GM18951 (cell line): ENCODE measurements around the gene EFNA1.

ENCODE experiments used
- POLR2A ChIP-seq: IDR thresholded peaks from 4 replicates; pipeline ENCODE4 v1.6.1; 2011; ENCODE audit warnings: mild to moderate bottlenecking; ENCODE audit not compliant: insufficient read length, insufficient read depth; ENCODE audit errors: extremely low read depth
- in situ Hi-C: fragments of 300-500 bp; cut with MboI; formaldehyde crosslinking; loops from one replicate; pipeline ENCODE4 v1.12.0; 2022; ENCODE audit warnings: low sequenced_read_pairs, mixed read lengths, inconsistent platforms; ENCODE audit not compliant: unreplicated experiment

EFNA1 gene

DNA sequence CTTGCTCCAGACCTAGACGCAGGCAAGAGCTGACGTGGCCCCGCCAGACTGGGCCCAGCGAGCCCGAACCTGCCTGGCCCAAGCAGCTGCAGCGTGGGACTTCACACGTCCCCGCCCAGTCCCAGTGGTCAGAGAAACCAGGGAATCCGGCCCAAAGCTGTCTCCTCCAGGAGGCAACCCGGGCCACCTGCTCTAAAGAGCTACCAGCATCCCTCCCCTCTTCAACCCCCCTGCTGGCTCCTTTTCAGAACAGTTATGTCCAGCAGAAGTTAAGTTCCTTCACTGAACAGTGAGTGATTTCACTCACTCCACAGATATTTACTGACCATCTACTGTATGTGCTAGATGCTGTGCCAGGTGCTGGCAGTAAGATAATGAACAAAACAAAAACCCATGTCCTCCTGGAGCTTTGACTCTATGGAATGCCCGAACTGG, 2.1 kb upstream of the EFNA1 start:
- in situ Hi-C loops, result no loop called here
- no peak for TF ChIP-seq POLR2A

DNA sequence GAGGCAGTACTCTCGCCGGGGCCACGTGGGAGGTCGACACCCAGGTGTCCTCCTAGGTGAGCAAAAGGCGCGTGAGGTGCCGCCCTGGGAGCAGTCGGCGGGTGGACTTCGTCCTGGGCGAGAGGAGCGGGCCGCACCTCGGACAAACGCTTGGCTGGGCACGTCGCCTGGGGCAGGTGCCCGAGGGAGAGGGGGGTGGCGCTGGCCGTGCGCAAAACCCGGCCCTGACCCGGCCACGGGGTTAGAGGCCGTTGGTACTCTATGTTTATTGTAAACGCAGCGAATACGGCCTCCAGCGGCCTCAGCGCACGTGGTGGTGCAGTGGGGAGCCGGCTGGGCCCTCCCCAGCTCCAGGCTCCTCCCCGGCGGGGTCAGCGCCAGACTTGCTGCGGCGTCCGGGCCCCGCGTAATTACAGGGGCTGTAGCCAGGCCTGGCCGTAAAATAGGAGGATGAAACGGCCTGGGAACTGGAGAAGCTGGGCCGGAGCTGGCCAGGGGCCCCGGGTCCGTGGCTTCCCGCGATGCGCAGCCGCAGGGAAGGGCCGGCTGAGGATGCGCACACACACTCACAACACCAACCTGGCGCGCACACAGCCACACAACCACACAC, 1.6 kb upstream of the EFNA1 start:
- in situ Hi-C loops, result no loop called here

GRCh38 chr1:155126556-155127104, 1.0 kb upstream of the EFNA1 start:
- in situ Hi-C loops, result no loop called here

More for the DNA sequence above, 1.6 kb upstream of the EFNA1 start:
- no peak for TF ChIP-seq POLR2A

DNA sequence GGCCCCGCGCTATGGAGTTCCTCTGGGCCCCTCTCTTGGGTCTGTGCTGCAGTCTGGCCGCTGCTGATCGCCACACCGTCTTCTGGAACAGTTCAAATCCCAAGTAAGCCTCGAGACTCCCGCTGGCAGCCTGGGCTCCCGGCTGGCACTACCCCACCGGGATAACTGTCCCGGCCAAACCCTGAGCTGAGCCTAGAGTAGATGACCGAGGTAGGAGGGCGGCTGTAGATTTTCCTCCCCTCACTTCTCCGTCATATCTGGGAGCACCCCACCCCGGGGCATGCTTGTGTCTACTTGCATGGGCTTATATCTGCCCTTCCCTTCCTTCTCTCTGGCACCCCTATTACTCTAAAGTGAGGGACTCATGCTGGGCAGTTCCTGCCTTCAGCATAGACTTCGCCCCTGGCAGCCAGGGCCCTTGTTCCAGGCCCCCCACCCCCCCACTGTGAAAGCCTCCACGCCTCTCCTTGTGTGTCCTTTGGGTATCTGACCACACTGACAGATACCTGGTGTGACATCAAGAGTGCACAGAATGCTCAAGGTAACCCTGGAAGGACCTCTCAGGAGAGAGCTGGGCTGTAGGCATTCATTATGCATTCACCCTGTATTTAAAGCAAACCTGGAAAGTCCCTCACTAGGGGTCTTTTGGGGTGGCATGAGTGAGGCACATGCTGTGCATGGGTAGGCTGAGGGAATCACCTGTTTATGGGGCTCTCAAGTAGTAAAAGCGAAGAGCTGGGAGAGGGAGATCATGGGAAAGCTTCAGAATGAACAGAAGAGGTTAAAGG, 485 bp downstream of the EFNA1 start:
- in situ Hi-C loops, result no loop called here
- no peak for TF ChIP-seq POLR2A

More at GRCh38 chr1:155126556-155127104, 1.0 kb upstream of the EFNA1 start:
- no peak for TF ChIP-seq POLR2A

DNA sequence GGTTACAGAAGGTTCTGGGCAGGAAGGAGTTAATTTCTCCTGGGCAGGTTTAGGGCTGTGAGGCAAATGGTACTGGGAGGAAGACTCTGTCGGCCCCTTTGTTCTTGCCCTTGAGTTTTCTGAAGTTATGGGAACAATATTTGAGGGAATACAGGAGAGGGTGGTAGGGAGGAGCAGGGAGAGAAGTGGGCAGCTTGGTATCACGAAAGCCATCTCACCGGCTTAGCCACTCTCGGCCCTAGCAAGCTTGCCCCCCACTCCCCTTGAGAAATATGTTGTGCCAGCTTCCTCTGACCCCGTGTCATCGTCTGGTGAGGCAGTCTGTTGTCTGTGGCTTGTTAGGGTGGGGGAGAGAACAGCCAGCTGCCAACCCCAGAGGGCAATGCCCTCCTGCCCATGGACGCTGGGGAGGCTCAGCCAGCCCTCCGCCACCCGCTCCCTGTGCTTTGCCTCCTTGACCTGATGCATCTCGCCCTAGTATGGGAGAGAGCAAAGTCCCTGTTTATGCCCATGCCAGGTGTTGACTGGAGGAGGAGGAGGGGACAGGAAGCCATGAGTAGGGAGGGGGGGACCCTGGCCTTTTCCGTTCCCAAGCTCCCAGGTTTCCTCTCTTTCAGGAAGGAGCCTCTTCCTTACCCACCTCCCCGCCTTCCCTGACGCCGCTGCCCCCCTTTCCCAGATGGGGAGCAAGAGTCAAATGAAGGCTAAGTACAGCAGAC, 1.2 kb downstream of the EFNA1 start:
- in situ Hi-C loops, result no loop called here
- TF ChIP-seq POLR2A, result no peak

DNA sequence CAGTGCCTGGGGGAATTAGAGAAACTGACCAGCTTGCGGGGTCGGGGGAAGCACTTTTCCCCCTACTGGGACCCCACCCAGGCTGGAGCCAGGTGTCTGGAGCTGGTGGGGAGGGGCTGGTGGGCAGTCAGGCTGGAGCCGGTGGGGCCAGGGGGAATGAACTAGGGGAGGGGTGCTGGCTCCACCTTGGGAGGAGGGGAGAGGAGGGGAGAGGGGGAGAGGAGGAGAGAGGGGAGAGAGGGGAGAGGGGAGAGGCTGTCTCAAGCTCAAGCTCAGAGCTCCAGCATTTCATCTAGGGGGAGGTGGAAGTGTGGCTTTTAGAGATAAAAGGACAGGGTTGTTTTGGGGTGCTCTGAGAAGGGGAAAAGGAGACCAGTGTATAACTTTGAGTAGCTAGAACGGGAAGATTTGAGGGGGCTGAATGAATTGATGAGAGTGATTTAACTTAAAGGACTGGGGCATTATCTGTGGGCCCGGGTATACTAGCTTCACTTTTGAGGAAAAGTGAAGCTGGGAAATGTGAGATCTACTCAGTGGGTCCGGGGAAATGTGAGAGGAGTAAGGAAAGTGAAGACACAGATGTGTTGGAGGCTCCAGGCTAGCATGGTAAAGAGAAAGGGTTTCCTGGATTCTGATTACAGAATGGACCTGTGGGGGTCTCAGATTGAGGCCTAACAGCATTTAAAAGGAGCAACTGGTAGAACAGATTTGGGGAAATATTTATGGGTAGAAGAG, 2.8 kb downstream of the EFNA1 start:
- in situ Hi-C loops, result no loop called here
- no peak for TF ChIP-seq POLR2A

GRCh38 chr1:155131285-155131684, 3.6 kb downstream of the EFNA1 start:
- in situ Hi-C loops, result no loop called here
- TF ChIP-seq POLR2A, result no peak

DNA sequence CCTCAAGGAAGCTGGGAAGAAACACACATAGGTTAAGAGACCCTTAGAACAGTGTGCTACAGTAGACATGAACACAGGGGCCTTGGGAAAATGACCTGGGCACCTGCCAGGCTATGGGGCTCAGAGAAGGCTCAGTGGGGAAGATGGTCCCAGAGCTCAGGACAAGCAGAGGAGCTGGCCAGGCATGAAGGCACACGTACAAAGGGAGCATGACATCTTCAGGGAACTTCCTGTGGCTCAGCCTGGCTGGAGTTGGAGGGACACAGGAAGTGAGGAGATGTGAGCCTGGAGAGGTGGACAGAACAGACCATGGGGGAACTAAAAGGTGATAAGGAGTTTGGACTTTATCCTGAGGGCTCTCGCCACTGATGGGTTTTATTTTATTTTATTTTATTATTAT, 4.2 kb downstream of the EFNA1 start:
- in situ Hi-C loops, result no loop called here
- no peak for TF ChIP-seq POLR2A

DNA sequence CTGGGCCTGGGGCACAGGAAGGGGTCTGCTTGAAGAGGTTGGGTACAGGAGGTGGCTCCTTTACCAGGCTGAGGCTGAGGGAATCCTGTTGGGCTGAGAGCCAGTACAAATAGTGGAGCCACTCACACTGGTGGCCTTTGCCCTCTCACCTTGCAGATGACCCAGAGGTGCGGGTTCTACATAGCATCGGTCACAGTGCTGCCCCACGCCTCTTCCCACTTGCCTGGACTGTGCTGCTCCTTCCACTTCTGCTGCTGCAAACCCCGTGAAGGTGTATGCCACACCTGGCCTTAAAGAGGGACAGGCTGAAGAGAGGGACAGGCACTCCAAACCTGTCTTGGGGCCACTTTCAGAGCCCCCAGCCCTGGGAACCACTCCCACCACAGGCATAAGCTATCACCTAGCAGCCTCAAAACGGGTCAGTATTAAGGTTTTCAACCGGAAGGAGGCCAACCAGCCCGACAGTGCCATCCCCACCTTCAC, 6.2 kb downstream of the EFNA1 start:
- in situ Hi-C loops, result no loop called here
- no peak for TF ChIP-seq POLR2A

- in situ Hi-C loops, result no loop called here
- TF ChIP-seq POLR2A, result no peak
Observed at GRCh38 chr1:155134322-155134721, 6.6 kb downstream of the EFNA1 start.

DNA sequence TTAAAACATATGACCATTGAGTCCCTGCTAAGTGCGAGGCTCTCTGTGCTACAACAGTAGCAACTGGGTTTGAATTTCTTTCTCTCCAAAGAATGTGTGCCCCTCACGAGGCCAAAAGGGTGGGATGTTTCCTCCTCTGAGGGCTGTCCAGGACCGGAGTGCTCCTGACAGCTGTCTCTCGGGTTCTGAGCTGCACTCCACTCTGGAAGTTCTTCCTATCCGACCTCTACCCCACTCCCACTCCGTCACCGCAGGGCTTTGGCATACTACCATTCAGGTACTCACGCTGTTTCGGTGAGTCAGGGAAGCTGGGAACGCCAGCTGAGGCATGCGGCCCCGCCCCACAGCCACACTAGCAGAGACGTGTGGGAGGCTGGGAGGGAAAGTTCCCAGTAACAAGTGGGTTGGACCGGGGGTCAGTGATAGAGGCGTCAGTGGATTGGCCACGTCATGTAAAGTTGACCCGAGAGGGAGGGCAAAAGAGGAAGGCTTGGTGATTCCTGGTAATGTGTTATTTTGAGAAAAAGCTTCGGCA, 7.3 kb downstream of the EFNA1 start:
- TF ChIP-seq POLR2A, result no peak
- in situ Hi-C loops, result no loop called here

DNA sequence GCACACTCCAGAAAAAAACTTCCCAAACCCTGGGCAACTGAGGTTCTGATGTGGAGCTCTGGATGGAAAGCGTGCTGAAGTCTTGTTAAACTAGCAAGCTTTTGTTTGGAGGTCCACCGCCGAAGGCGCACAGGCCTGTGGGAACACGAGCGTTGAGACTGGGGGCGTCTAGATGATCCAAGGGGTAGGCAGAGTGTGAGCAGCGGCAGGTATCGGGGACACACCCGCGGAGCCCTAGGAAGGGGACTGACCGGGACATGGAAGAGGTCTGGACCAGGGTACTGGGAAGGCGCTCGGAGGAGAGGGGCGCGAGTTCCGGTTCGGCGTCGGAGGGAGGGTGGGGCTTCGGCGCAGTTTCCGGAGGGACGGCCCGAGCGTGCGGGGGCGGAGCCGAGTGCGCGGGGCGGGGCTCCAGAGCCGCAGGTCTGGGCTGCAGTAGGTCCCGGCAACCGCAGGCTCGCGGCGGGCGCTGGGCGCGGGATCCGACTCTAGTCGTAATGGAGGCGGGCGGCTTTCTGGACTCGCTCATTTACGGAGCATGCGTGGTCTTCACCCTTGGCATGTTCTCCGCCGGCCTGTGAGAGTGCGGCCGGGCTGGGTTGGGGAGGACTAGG, 7.8 kb downstream of the EFNA1 start, which contains the start of gene SLC50A1:
Gene SLC50A1 (plus strand): TSS at position 438 of the 614 bp plus-strand sequence. CDS start 60 bp downstream, at position 498.
- in situ Hi-C loops, result no loop called here
- peak; percentile 94 for TF ChIP-seq POLR2A

DNA sequence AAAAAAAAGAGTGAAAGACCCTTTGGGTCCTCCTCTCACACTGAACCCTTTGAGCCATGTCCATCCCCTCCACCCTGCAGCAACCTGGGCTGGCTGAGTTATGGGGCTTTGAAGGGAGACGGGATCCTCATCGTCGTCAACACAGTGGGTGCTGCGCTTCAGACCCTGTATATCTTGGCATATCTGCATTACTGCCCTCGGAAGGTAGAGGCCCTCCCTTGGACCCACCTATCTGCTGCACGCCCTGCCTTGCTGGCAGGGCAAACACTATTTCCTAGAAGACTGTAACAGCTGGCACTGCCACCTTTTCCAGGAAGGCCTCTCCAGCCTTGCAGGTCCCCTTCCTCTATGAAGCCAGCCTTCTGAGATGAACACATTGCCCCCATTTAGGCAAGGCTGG, 9.1 kb downstream of the EFNA1 start:
- TF ChIP-seq POLR2A, result no peak
- in situ Hi-C loops, result no loop called here
